Mammary epithelial cell (primary cell): ENCODE results near the gene RUBCN.

Experiments
- EZH2 ChIP-seq: IDR thresholded peaks from 2 replicates; pipeline ENCODE4 v1.6.1; 2012; ENCODE audit warnings: low read length, inconsistent platforms, borderline replicate concordance
- TF ChIP-seq, protein P1 (sequence below), 2 donors: IDR thresholded peaks in 1 of 2; conservative IDR thresholded peaks in 1 of 2; 2 replicates each; pipeline ENCODE4 v1.5.1; 2011 to 2012; ENCODE audit warnings: inconsistent platforms in 2 of 2, low read length in 2 of 2, mild to moderate bottlenecking in 2 of 2, control low read depth in 1 of 2, low read depth in 1 of 2; ENCODE audit not compliant: insufficient read depth in 1 of 2; ENCODE audit errors: extremely low read depth in 1 of 2

DNA sequence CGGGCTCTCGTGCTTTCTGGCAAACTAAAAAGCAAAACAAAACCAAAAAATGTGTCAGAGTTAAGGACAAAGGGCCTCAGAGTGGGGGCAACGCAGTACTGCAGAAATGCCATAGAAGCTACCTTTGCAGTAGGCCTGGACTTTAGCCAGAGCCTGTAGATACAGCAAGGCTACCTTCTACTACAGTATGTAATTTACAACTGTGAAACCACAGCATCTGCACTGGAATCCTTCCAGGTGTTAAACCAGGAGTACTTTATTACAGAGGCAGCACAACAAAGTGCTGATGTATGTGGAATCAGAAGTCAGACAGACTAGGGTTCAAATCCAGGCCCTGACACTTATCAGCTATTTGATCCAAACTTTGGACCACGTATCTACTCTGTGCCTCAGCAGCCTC lies 34.9 kb downstream of the RUBCN start:
- TF ChIP-seq, protein P1, sequence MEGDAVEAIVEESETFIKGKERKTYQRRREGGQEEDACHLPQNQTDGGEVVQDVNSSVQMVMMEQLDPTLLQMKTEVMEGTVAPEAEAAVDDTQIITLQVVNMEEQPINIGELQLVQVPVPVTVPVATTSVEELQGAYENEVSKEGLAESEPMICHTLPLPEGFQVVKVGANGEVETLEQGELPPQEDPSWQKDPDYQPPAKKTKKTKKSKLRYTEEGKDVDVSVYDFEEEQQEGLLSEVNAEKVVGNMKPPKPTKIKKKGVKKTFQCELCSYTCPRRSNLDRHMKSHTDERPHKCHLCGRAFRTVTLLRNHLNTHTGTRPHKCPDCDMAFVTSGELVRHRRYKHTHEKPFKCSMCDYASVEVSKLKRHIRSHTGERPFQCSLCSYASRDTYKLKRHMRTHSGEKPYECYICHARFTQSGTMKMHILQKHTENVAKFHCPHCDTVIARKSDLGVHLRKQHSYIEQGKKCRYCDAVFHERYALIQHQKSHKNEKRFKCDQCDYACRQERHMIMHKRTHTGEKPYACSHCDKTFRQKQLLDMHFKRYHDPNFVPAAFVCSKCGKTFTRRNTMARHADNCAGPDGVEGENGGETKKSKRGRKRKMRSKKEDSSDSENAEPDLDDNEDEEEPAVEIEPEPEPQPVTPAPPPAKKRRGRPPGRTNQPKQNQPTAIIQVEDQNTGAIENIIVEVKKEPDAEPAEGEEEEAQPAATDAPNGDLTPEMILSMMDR (conservative IDR thresholded peaks at IDR 0.05 in 1 of 2, IDR thresholded peaks at IDR 0.05 in 1 of 2; ENCODE audit: extremely low read depth in 1 of 2, insufficient read depth in 1 of 2, low read depth in 1 of 2, low read length in 2 of 2): no peak
- TF ChIP-seq EZH2: no peak
